Liver (tissue), 9 donors: ENCODE measurements around the gene DISP3. TPM values are rescaled to one million over a fixed set of nuclear protein-coding genes. Genes with fewer than 3 reads are reported as not detected.

ENCODE experiments used
- DNase-seq: peaks from one replicate; pipeline ENCODE4 v3.0.0-alpha.2; 2017; ENCODE audit warnings: low spot score
- H3K27ac ChIP-seq, 2 donors: one replicate each; pipeline ENCODE4 v1.7.0; 2013; ENCODE audit warnings: inconsistent platforms in 2 of 2, low read length in 2 of 2, control low read depth in 1 of 2, low read depth in 1 of 2, mild to moderate bottlenecking in 1 of 2
- H3K27me3 ChIP-seq, 4 donors: one replicate each; pipeline versions ENCODE4 v1.6.1 to v1.7.0; 2013; ENCODE audit warnings: low read length in 3 of 4, inconsistent platforms in 1 of 4, mild to moderate bottlenecking in 1 of 4, moderate library complexity in 1 of 4; ENCODE audit not compliant: control insufficient read depth in 4 of 4, insufficient read depth in 4 of 4
- H3K36me3 ChIP-seq, 4 donors: one replicate each; pipeline versions ENCODE4 v1.6.1 to v1.7.0; 2013; ENCODE audit warnings: low read length in 3 of 4, mild to moderate bottlenecking in 3 of 4, low read depth in 1 of 4, moderate library complexity in 1 of 4; ENCODE audit not compliant: control insufficient read depth in 4 of 4, insufficient read depth in 3 of 4
- H3K4me1 ChIP-seq, 4 donors: one replicate each; pipeline versions ENCODE4 v1.6.1 to v1.7.0; 2013; ENCODE audit warnings: low read length in 3 of 4, mild to moderate bottlenecking in 3 of 4, moderate library complexity in 1 of 4; ENCODE audit not compliant: control insufficient read depth in 4 of 4, insufficient read depth in 4 of 4
- H3K4me3 ChIP-seq, 3 donors: one replicate each; pipeline versions ENCODE4 v1.6.1 to v1.7.0; 2013; ENCODE audit warnings: low read length in 3 of 3, control low read depth in 1 of 3, low read depth in 1 of 3, mild to moderate bottlenecking in 1 of 3
- H3K9ac ChIP-seq, 2 donors: one replicate each; pipeline ENCODE4 v1.7.0; 2013; ENCODE audit warnings: low read length in 2 of 2, mild to moderate bottlenecking in 2 of 2, moderate library complexity in 2 of 2, control low read depth in 1 of 2, low read depth in 1 of 2
- H3K9me3 ChIP-seq, 4 donors: one replicate each; pipeline versions ENCODE4 v1.6.1 to v1.7.0; 2013; ENCODE audit warnings: low read length in 3 of 4; ENCODE audit not compliant: control insufficient read depth in 4 of 4
- FOXA2 ChIP-seq: IDR thresholded peaks from 2 replicates; pipeline ENCODE4 v1.6.1; 2016; ENCODE audit warnings: antibody characterized with exemption
- GABPA ChIP-seq, 2 donors: IDR thresholded peaks in 1 of 2; conservative IDR thresholded peaks in 1 of 2; 2 replicates each; pipeline ENCODE4 v1.6.1; 2016; ENCODE audit warnings: antibody characterized with exemption in 2 of 2, mild to moderate bottlenecking in 1 of 2, moderate library complexity in 1 of 2
- HNF4G ChIP-seq: IDR thresholded peaks from 2 replicates; pipeline ENCODE4 v1.6.1; 2016; ENCODE audit warnings: antibody characterized with exemption
- JUND ChIP-seq, 2 donors: IDR thresholded peaks; 2 replicates each; pipeline ENCODE4 v1.6.1; 2016; ENCODE audit warnings: antibody characterized with exemption in 2 of 2
- MAX ChIP-seq: IDR thresholded peaks from 2 replicates; pipeline ENCODE4 v1.6.1; 2016; ENCODE audit warnings: antibody characterized with exemption
- NR2F2 ChIP-seq: IDR thresholded peaks from 2 replicates; pipeline ENCODE4 v1.6.1; 2016; ENCODE audit warnings: antibody characterized with exemption
- SP1 ChIP-seq: IDR thresholded peaks from 2 replicates; pipeline ENCODE4 v1.6.1; 2018; ENCODE audit warnings: antibody characterized with exemption, mild to moderate bottlenecking
- WGBS: extraction: QIAGEN DNeasy Blood & Tissue Kit; methylation state at CpG from one replicate; pipeline ENCODE4 v1.1.7; 2013; 5-methylcytosine and 5-hydroxymethylcytosine counted together
- polyA plus RNA-seq, 2 donors: library from polyadenylated mRNA; stranded (reverse) in 1 of 2; unstranded in 1 of 2; fragments of 200-250 nt in 1 of 2; fragments of >200 nt in 1 of 2; fragmentation: Nextera tagmentation in 1 of 2; extraction: Ambion mirVana in 1 of 2; gene quantifications; one replicate each; pipeline versions ENCODE4 v1.2.1 to v1.2.3, GENCODE V29; 2013 to 2015
- total RNA-seq, 2 donors: library from RNA; depleted of rRNA; stranded (reverse); fragments of >200 nt; gene quantifications; one replicate each; pipeline ENCODE4 v1.2.3, GENCODE V29; 2014
- TF ChIP-seq, protein P1 (sequence below): IDR thresholded peaks from 2 replicates; pipeline ENCODE4 v1.6.1; 2016; ENCODE audit warnings: antibody characterized with exemption, mild to moderate bottlenecking
- TF ChIP-seq, protein P2 (sequence below): IDR thresholded peaks from 2 replicates; pipeline ENCODE4 v1.6.1; 2016; ENCODE audit warnings: antibody characterized with exemption
- donor health status: healthy.
- donor health status: healthy.
- donor health status: healthy.
- donor health status: healthy.
- donor health status: healthy.

The DISP3 gene
- total and polyA plus RNA-seq, 4 donors = 0.02 to 0.08 TPM; not detected in 2

GRCh38 chr1:11528611-11529261 lies 49.8 kb downstream of the DISP3 start (continued):
- TF ChIP-seq, protein P1, sequence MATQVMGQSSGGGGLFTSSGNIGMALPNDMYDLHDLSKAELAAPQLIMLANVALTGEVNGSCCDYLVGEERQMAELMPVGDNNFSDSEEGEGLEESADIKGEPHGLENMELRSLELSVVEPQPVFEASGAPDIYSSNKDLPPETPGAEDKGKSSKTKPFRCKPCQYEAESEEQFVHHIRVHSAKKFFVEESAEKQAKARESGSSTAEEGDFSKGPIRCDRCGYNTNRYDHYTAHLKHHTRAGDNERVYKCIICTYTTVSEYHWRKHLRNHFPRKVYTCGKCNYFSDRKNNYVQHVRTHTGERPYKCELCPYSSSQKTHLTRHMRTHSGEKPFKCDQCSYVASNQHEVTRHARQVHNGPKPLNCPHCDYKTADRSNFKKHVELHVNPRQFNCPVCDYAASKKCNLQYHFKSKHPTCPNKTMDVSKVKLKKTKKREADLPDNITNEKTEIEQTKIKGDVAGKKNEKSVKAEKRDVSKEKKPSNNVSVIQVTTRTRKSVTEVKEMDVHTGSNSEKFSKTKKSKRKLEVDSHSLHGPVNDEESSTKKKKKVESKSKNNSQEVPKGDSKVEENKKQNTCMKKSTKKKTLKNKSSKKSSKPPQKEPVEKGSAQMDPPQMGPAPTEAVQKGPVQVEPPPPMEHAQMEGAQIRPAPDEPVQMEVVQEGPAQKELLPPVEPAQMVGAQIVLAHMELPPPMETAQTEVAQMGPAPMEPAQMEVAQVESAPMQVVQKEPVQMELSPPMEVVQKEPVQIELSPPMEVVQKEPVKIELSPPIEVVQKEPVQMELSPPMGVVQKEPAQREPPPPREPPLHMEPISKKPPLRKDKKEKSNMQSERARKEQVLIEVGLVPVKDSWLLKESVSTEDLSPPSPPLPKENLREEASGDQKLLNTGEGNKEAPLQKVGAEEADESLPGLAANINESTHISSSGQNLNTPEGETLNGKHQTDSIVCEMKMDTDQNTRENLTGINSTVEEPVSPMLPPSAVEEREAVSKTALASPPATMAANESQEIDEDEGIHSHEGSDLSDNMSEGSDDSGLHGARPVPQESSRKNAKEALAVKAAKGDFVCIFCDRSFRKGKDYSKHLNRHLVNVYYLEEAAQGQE = no peak
- TF ChIP-seq MAX (no peak), JUND (IDR thresholded peaks at IDR 0.05) (no peak), SP1 (no peak), HNF4G (no peak)
- TF ChIP-seq, protein P2, sequence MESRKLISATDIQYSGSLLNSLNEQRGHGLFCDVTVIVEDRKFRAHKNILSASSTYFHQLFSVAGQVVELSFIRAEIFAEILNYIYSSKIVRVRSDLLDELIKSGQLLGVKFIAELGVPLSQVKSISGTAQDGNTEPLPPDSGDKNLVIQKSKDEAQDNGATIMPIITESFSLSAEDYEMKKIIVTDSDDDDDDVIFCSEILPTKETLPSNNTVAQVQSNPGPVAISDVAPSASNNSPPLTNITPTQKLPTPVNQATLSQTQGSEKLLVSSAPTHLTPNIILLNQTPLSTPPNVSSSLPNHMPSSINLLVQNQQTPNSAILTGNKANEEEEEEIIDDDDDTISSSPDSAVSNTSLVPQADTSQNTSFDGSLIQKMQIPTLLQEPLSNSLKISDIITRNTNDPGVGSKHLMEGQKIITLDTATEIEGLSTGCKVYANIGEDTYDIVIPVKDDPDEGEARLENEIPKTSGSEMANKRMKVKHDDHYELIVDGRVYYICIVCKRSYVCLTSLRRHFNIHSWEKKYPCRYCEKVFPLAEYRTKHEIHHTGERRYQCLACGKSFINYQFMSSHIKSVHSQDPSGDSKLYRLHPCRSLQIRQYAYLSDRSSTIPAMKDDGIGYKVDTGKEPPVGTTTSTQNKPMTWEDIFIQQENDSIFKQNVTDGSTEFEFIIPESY = no peak

DNA sequence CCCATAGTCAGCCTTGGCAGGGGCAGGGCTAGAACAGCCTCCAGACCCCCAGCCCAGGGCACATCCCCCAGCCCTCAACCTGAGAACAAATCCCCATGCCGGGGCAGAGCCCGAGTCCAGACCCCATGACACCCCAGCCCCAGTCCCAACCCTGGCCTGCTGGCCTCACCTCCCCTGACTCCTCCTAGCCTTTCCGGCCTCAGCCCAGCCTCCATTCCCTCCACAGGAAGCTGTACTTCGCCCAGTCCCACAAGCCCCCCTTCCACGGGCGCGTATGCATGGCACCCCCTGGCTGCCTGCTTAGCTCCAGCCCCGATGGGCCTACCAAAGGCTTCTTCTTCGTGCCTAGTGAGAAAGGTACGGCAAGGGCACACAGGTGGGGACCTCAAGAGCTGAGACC lies 50.4 kb downstream of the DISP3 start:
- DNase-seq = no peak

More for the DNA sequence above, 50.4 kb downstream of the DISP3 start:
- Histone ChIP-seq H3K4me3 (no peak overlapping the region), H3K27me3 (no peaks in the 10 kb centered on the region), H3K27ac (no peak overlapping the region), H3K36me3 (no peaks in the 10 kb centered on the region), H3K9me3 (no peaks in the 10 kb centered on the region), H3K4me1 (no peaks in the 10 kb centered on the region), H3K9ac (no peak overlapping the region)
- TF ChIP-seq NR2F2 (no peak), GABPA (IDR thresholded peaks at IDR 0.05 in 1 of 2, conservative IDR thresholded peaks at IDR 0.05 in 1 of 2) (no peak), MAX (no peak), FOXA2 (no peak)
- TF ChIP-seq, protein P2 = no peak
- WGBS = 89% methylated on average over 10 of the region's 10 CpGs
